Hematopoietic multipotent progenitor cell (in vitro differentiated cells): ENCODE results near the gene DOK3. TPM values are rescaled to one million over a fixed set of nuclear protein-coding genes. Genes with fewer than 3 reads are reported as not detected.
"Not testable (repeated sequence)": the region's sequence is repeated elsewhere in the genome, so short reads cannot be mapped to it uniquely, and the experiment has no call there.

Source experiments
- DNase-seq, 3 donors: peaks; one replicate each; pipeline ENCODE4 v3.0.0-alpha.2; 2011 to 2015; ENCODE audit warnings: low read depth in 2 of 3, low spot score in 2 of 3
- total RNA-seq: library from RNA; depleted of rRNA; stranded (reverse); fragments of >200 nt; gene quantifications from one replicate; pipeline ENCODE4 v1.2.3, GENCODE V29; 2012

DOK3 gene
- total RNA-seq, 1 donor = 57.1 TPM

DNA sequence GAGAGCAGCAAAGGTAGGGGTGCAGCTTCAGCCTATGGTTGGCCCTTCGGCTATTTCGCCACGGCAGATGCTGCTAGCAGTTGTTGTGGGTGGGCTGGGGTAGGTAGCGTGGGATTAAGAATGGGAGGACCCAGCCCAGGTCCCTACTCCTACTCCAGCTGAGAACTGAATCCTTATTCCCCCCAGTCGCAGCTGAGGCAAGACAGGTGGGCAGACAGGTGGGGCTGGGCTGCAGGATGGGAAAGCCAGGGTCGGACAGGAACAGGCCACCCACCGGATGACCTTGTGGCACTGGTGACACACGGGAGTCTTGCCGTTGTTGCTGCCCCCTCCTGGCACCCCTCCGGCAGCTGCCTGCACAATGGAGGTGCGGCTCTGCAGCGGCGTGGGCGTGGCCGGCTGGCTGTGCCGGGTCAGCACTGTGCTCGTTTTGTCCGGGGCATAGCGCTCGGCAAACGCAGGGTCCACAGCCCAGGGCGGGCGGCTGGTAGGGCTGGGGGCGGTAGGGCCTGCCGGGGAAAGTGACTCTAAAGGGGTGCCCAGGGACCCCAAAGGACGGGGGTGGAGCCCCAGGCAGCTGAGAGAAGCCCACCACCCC is 20.4 kb downstream of the DOK3 start:
- DNase-seq = no peak

GRCh38 chr5:177487975-177488374 is 21.7 kb downstream of the DOK3 start:
- no peak for DNase-seq

GRCh38 chr5:177487144-177487543 is 22.5 kb downstream of the DOK3 start:
- no peak for DNase-seq

DNA sequence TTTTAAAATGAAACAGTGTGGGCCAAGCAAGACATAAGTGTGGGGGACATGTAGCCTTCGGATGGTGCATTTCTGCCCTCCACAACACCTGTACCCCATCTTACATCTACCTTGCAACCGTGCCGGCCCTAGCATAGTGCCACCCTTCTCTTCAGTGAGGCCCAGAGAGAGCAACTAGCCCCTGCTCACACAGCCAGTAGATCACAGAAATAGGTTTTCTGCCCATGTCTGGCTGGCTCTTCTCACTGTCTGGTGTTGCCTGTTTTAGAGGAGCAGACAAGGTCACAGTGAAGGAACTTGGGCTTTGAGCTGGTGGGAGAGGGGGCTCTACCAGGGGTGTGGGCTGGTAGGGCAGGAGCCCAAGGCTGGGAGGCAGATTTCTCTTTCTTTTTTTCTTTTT is 23.4 kb downstream of the DOK3 start:
- no peak for DNase-seq

- DNase-seq = not testable (repeated sequence)
These were observed 23.9 kb downstream of the DOK3 start for GRCh38 chr5:177485753-177486152.

DNA sequence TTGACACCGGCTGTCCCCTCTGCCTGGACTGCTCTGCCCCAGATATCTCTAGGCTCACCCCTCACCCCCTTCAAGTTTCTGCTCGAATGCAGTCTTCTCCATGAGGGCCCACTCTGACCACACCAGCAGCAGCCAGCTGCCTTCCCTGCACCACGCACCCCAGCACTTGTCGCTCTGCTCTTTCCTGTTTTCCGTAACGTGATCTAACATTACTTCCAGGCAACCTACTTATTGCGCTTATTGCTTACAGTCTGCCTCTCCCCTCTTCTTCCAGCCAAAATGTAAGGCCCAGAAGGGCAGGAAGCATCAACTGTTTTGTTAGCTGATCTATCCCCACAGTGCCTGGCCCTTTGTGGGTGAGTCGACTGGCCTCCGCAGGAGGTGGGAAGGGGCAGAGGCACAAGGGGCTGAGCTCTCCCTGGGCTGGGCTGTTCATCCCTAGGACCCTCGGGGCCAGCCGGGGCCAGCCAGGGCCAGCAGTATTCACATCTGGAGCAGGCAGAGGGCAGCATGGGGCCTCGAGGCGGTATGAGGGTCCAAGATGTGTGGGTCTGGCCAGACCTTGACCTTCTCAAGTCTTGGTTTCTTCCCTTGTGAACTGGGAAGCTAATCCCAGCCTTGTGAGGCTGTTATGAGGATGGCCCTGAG is 24.6 kb downstream of the DOK3 start:
- no peak for DNase-seq

DNA sequence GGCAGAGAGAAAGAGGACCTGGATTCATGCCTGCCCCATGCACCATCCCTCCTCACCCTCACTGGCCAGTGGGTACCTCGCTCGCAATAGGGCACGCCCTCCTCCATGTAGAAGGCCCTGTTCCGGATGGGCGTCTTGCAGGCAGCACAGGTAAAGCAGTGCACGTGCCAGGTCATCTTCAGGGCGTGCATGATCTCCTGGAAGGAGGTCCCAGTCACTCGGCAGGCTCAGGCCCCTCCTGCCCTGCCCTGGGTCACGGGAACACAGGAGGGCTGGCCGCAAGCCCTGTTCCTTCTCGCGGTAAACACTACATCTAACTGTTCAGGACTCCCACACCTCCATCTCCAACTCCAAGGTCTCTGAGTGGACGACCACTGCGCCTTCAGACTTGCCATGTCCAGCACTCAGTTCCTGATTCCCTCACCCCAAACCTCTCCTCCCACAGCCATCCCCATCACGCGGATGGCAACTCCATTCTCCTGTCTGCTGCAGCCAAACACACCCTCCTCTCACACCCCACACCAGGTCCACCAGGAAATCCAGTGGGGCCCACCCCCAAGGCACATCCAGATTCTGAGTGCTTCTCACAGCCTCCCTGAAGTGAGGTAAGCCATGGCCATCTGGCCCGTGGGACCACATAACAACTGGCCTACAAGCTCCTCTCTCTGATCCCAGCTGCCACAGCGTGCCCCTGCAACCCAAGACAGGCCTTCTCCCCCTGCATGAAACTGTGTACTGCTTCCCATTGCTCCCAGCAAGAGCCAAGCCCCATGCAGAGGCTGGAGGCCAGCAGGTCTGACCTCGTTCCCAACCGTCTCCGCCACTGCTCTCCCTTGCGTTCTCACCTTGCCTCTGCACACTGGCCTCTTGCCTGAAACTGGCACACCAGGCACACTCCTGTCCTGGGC is 25.4 kb downstream of the DOK3 start:
- DNase-seq = no peak

DNA sequence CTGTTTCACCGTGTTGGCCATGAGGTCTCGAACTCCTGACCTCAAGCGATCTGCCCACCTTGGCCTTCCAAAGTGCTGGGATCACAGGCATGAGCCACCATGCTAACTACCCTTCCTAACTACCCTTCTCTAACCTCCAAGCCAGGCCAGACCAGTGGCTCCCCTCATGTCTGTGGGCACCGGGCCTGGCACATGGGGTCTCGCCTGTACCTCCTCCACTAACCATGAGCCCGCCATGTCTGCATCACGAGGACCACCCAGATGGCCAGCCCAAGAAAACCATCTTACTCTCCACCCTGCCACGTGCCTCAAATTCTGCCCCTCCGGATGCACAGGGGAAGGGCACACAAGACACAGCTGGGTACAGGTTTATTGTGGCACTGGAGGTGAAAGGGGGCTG is 26.6 kb downstream of the DOK3 start:
- no peak for DNase-seq

- DNase-seq = no peak
These were observed 27.2 kb downstream of the DOK3 start for GRCh38 chr5:177482359-177482795.

GRCh38 chr5:177479774-177480173 is 29.9 kb downstream of the DOK3 start:
- no peak for DNase-seq

DNA sequence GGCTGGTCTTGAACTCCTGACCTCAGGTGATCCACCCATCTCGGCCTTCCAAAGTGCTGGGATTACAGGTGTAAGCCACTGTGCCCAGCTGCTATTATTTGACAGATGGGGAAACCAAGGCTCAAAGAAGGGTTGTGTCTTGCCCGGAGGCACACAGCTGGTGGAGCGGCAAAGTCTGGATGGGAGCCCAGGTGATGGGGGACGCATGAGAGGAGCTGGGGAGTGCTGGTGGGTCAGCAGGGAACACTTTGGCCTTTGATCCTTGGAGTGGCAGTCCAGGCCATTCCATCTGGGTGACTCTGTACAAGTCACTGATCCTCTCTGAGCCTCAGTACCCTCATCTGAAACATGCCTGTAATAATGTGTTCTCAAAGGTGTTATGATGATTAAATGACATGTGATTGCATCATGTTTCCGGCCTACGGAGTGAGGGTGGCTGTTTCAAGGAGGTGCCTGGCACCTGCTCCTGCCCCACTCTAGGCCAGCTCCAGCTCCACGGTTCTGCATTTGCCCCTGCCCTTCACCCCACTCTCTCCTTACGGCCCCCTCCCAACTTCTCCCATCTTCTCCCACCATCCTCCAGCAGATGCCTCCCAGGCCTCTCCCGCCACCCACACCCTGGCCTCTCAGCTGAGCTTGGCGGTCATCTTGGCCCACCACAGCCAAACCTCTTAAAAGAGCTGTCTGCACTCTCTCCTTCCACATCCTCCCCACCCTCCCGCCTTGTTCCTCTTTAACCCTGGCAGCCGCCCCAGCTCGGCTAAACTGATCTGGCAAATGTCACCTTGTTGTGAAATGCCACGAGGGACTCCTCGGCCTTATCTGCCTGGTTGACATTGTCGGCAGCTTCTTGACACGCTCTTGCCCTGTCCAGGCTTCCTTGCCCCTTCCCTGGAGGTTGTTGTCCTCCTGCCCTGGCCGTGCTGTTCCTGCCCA is 30.6 kb downstream of the DOK3 start:
- DNase-seq = peak in 2 of 3 donors; percentile 75 to 83

GRCh38 chr5:177477701-177478477 is 31.7 kb downstream of the DOK3 start:
- DNase-seq = no peak

GRCh38 chr5:177476531-177477233 is 32.9 kb downstream of the DOK3 start:
- DNase-seq = no peak

DNA sequence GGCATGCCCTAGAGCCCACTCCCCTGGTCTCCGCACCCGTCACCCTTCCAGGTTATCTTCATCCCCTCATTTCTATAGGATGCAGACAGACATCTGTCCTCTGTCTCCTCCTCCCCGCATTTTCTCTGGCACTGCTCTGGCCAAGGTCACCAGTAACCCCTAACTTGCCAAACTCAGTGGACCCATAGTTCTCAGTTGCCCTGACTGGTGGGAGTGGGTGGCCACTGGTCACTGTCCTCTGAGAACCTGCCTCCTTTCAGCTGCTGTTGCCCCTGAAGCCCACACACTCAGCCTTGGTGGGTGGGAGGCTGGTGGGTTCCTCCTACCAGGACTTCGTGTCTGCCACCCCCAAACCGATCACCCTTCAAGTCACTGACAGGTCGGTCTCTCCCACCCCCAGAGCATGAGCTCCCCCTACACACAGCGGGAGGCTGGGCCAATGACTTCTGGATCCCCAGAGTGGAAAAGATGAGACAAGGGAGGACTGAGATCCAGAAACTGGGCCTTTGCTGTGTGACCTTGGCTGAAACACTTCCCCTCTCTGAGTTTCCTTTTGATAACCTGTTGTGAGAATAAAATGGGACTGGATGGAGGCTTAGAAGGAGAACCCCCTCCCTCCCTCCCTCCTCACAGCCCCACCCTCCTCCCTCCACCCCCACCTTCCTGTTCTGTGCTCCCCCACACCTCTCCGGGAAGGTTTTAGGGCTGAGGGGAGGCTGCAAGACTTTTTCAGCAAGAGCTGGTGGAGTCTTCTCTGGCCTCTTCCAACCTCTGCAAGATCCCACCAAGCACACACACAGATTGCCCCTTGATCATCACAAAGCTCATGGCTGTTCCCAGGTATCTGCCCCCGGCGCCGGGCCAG is 33.8 kb downstream of the DOK3 start:
- no peak for DNase-seq

- no peak for DNase-seq
These were observed 34.6 kb downstream of the DOK3 start for GRCh38 chr5:177474846-177475562.

DNA sequence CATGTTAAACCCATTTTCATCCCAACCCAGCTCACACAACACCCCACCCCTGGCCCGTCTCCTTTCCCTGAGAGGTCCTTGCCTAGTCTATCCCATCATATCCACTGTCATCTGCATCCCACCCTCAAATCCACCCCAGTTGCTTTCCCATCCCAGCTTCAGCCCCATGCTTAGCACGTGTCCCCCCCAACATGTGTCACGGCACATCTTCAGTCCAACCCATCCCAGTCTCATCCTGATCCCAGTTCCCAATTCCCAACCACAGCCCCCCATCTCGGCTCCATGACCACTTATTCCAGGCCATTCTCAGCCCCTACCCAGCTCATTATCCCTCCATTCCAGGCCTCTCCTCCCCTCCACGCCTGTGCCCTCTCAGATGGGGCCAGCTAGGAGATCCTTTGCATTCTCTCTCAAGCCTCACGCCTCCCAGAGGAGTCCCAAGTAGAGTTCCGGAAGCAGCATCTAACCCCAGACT is 35.6 kb downstream of the DOK3 start:
- DNase-seq = no peak

DNA sequence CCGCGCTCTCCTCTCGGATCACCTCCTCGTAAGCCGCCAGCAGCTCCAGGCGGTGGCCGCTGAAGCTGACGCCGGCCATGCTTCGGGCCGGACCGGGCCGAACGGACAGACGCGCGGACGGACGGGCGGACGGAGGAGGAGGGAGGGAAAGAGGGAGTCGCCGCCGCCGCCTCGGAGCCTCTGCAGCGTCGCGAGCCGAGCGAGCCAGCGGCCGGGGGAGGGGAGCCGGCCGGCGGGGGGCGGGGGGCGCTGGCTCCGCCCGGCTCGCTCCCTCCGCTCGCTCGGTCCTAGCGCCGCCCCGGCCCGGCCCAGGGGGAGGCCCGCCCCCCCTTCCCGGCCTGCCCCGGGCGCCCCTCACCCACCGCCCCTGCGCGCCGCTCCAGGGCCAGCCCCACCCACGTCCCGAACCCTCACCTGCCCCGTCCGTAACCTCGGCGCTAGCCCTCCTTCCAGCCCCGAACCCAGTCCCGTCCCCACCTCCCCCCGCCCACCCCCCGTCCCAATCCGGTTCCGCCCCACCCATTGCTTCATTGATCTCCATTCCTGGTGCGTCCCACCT is 36.1 kb downstream of the DOK3 start, which contains the start of gene DBN1:
DBN1 (minus strand) TSS at position 192 of the 559 bp plus-strand sequence; CDS start at position 79, 113 bp downstream.
- no peak for DNase-seq
